ENCODE measurements around the gene IPMK. TPM values are rescaled to one million over a fixed set of nuclear protein-coding genes. Genes with fewer than 3 reads are reported as not detected.

Gene IPMK
- total RNA-seq, 2 experiments from 2014 or later, result 5.6 to 9.5 TPM

Other genes with a start within 250 kb of the IPMK start
- gene CISD1, start 1.3 kb upstream of the IPMK start, total RNA-seq (2014; rRNA removed; shearing (Covaris generic)), result 22.4 and 24.1 TPM in 2 replicates
- 44.5 and 45.2 TPM in 2 replicates for gene CISD1, start 1.3 kb upstream of the IPMK start, total RNA-seq (2022)
- gene UBE2D1, start 67.1 kb upstream of the IPMK start, total RNA-seq (2014; rRNA removed; shearing (Covaris generic)), result 4.8 and 6.8 TPM in 2 replicates
- gene UBE2D1, start 67.1 kb upstream of the IPMK start, total RNA-seq (2022), result 10.0 and 10.5 TPM in 2 replicates
- 62.7 and 71.1 TPM in 2 replicates for gene TFAM, start 117.5 kb upstream of the IPMK start, total RNA-seq (2014; rRNA removed; shearing (Covaris generic))
- 79.5 and 94.6 TPM in 2 replicates for gene TFAM, start 117.5 kb upstream of the IPMK start, total RNA-seq (2022)
- not detected in 2 replicates for gene BICC1, start 245.0 kb upstream of the IPMK start, total RNA-seq (2014; rRNA removed; shearing (Covaris generic))
- gene BICC1, start 245.0 kb upstream of the IPMK start, total RNA-seq (2022), result not detected in 2 replicates